ENCODE measurements around the gene DOK3. TPM values are rescaled to one million over a fixed set of nuclear protein-coding genes. Genes with fewer than 3 reads are reported as not detected.
A peak's percentile ranks its signal among the peaks of the same experiment; 100 is the strongest.

The DOK3 gene
- total and polyA plus RNA-seq, 2 donors (not counting 1 experiment from before 2014, with no cell fraction given): 103 to 115 TPM

- Histone ChIP-seq H3K4me2 (replicated peaks; ENCODE audit: low read depth, low read length, poor library complexity, severe bottlenecking) (peak overlapping the region; percentile 96), H2AFZ (ENCODE audit: insufficient read depth, low read depth, low read length, poor library complexity, severe bottlenecking) (peak overlapping the region; percentile 65), H3K4me1 (ENCODE audit: control insufficient read depth in 2 of 2, insufficient read depth in 2 of 2, low read length in 2 of 2) (peaks cover 7 to 15% of the 10 kb centered on the region in 2 donors), H3K79me2 (ENCODE audit: control insufficient read depth, insufficient read depth, low read length) (no peaks in the 10 kb centered on the region), H3K4me3 (ENCODE audit: control extremely low read depth in 1 of 5, extremely low read depth in 1 of 5, insufficient read depth in 1 of 5, low read depth in 2 of 5, low read length in 4 of 5) (peak overlapping the region in 3 of 5 experiments; percentile 41 to 60 (median 49)), H3K9ac (ENCODE audit: low read length) (peak overlapping the region; percentile 57), H3K9me3 (ENCODE audit: control extremely low read depth in 1 of 3, control insufficient read depth in 2 of 3, insufficient read depth in 1 of 3, low read length in 2 of 3) (no peaks in the 10 kb centered on the region), H3K27me3 (replicated peaks in 1 of 4; ENCODE audit: control extremely low read depth in 1 of 4, control insufficient read depth in 3 of 4, insufficient read depth in 4 of 4, low read length in 3 of 4) (peaks cover 0 to 24% (median 7%) of the 10 kb centered on the region in 4 experiments), H3K27ac (ENCODE audit: low read length in 2 of 2) (no peak overlapping the region), H3K36me3 (replicated peaks in 1 of 2; ENCODE audit: control extremely low read depth in 1 of 2, control insufficient read depth in 1 of 2, extremely low read depth in 1 of 2, insufficient read depth in 2 of 2, low read length in 1 of 2) (no peaks in the 10 kb centered on the region), H4K20me1 (ENCODE audit: control insufficient read depth, insufficient read depth, low read length, poor library complexity, severe bottlenecking) (peaks cover 11% of the 10 kb centered on the region)
- TF ChIP-seq EZH2 (IDR thresholded peaks at IDR 0.05; ENCODE audit: borderline replicate concordance, insufficient read depth, low read depth, low read length, poor library complexity, severe bottlenecking) (peak; percentile 76), CTCF (IDR thresholded peaks at IDR 0.05) (no peak)
- ChIA-PET CTCF (interaction anchor here (1.2 to 2.4 kb wide), 4 partner anchors 16 to 82 kb away, joined by 3 to 10 read pairs (median 7); no protein-coding TSS in a partner anchor), POLR2A (no interaction called here)
- Mint-ChIP-seq H3K4me1 (peaks cover 17% of the 10 kb centered on the region), H3K4me3 (peak overlapping the region; percentile 81), H3K27ac (no peak overlapping the region), H3K27me3 (peaks cover 13% of the 10 kb centered on the region), H3K9me3 (ENCODE audit: insufficient read depth) (no peaks in the 10 kb centered on the region)
- ATAC-seq (ENCODE audit: low read depth) (peak; percentile 60), DNase-seq (peak; percentile 62)
- WGBS (ENCODE audit: insufficient coverage): under 1% methylated on average over 86 of the region's 93 CpGs
- intact Hi-C loops (cut with micrococcal nuclease): no loop called here
Measured at GRCh38 chr5:177472460-177473442, 36.9 kb downstream of the DOK3 start.
